Measurements from ENCODE around the gene NUMA1.

The NUMA1 gene

DNA sequence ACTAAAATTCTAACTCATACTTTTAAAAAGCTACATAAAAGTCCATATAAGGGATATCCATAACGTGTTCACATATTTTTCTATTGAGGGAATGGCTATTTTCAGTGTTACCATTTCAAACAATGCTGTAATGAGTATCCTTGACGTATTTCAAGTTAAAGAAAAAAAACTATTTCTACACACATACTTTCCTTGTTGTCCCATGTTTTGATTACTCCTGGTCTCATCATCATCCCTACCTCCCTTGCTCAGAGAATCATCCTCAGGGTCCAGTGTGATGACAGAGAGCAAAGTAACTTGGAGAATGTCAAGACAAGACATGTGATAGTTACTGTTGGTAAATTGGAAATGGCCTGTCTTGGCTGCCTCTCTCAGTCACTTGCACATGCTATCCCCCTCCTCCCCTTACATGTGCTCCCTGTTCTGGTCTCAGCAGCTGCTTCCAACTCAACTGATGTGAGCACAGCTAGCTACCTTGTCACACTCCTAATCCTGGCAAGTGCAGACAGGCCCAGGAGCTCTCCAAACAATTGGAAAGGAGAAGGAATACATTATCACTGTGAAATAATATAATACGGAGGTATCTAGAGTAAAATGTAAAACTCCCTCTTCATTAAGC, 21.8 kb downstream of the NUMA1 start:
- no peak for TF ChIP-seq CTCF (IDR thresholded peaks at IDR 0.05; ENCODE audit: low read depth, low read length, missing control alignments)
- no peak overlapping the region for H3K4me3 ChIP-seq (replicated peaks; ENCODE audit: low read depth, low read length)
- no peak for DNase-seq (ENCODE audit: extremely low read depth, low read depth)

GRCh38 chr11:72048766-72049460, 31.4 kb downstream of the NUMA1 start:
- DNase-seq (ENCODE audit: extremely low read depth, low read depth), result no peak
- TF ChIP-seq CTCF (IDR thresholded peaks at IDR 0.05; ENCODE audit: low read depth, low read length, missing control alignments), result no peak
- H3K4me3 ChIP-seq (replicated peaks; ENCODE audit: low read depth, low read length), result no peak overlapping the region

- no peak for TF ChIP-seq CTCF (IDR thresholded peaks at IDR 0.05; ENCODE audit: low read depth, low read length, missing control alignments)
- no peak overlapping the region for H3K4me3 ChIP-seq (replicated peaks; ENCODE audit: low read depth, low read length)
- DNase-seq (ENCODE audit: extremely low read depth, low read depth), result no peak
Observed at GRCh38 chr11:72045849-72046248, 34.5 kb downstream of the NUMA1 start.

- no peak for DNase-seq (ENCODE audit: extremely low read depth, low read depth)
- no peak for TF ChIP-seq CTCF (IDR thresholded peaks at IDR 0.05; ENCODE audit: low read depth, low read length, missing control alignments)
- H3K4me3 ChIP-seq (replicated peaks; ENCODE audit: low read depth, low read length), result peak overlapping the region; percentile 75
Observed at GRCh38 chr11:72042064-72042745, 38.1 kb downstream of the NUMA1 start.

DNA sequence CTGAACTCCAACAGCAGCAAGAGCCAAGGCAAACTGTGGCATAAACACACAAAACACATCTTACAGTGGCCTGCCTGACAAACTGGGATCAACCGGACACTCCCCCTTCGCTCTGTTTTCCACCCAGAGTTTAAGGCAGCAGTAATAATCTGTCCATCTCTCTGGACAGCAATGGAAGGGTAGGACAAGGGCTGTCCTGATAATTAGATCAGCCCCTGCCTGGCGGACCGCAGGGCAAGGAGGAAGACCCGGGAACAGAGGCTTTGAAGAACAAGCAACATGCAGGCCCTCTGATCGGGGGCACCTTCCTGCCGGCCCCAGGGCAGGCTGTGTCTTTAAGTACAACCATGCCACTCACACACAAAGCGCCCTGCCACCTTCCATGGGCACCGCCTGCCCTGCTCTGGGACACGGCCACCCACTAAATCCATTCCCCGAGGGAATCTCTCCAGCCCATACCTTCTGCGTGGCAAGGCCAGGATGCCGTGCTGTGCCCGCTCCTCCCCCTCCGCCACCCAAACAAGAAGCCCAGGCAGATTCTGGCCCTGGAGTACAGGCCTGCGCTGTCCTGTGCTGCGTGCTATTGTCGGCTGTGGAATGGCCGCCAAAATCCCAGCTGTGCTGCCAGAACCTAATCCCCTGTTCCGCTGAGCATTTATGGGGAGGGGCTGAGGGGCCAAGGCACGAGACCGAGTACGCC, 38.8 kb downstream of the NUMA1 start:
- no peak for TF ChIP-seq CTCF (IDR thresholded peaks at IDR 0.05; ENCODE audit: low read depth, low read length, missing control alignments)
- H3K4me3 ChIP-seq (replicated peaks; ENCODE audit: low read depth, low read length), result peak overlapping the region; percentile 75
- DNase-seq (ENCODE audit: extremely low read depth, low read depth), result peak; percentile 21

DNA sequence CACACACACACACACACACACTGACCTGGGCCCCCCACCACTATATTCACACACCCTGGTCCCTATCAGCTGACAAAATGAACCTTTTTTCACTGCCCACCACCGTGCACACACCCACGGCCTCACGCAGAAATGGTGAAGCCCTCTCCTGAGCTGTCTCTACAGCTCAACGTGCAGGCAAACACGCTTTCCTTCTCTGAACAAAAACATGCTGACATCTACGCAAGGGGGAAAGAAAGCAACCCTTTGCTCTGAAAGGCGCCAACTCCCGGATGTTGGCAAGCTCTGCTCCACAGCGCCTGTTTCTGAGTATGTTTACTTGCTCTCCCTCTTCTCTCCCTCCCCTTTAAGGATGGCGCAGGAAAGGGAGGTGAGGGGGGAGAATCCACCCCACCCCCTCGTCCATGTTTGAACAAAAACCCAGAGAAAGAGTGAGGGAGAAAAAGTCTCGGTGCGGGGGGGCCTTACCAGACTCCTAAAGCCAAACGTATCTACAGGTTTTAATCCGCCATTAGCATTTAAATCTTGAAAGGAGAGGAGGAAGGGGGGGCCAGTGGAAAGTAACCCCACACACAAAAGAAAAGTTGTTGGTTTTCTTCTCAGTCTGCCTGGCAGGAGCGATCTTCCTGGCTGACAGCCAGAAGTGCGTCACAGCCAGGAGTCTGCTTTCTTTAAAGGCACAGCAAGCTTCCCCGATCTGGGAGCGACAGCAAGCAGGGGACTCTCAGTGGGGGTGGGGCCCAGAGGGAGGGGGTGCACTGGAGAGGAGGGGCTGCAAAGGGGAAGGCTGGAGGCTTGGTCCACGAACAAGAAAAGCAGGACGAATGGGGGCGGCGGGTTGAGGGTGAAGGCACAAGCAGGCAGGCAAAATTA, 39.6 kb downstream of the NUMA1 start:
- no peak for TF ChIP-seq CTCF (IDR thresholded peaks at IDR 0.05; ENCODE audit: low read depth, low read length, missing control alignments)
- peak overlapping the region; percentile 75 for H3K4me3 ChIP-seq (replicated peaks; ENCODE audit: low read depth, low read length)
- peak; percentile 85 for DNase-seq (ENCODE audit: extremely low read depth, low read depth)

Measured in HFF-Myc (cell line).